ENCODE measurements around the gene ME3.

DNA sequence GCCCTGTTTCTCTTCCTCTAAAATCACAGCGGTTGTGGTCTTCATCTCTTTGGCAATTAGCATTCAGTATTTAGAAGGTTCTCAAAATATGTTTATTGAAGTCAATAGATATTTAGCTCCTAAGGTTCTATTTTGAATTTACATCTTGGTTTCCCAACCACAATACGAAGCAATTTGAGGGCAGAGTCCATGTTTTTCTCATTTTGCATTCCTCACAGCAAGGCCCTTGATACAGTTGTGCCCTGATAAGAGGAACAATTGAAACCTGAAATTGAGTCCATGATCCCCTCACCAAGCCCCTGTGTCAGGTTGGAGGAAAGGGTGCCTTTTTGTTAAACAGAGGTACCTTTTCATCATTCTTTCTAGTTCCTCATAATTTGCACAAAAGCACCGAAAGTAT, 166.2 kb downstream of the ME3 start:
- no peak for TF ChIP-seq EZH2 (IDR thresholded peaks at IDR 0.05; ENCODE audit: insufficient read depth, poor library complexity, severe bottlenecking)
- TF ChIP-seq EZH2phosphoT487 (IDR thresholded peaks at IDR 0.05; ENCODE audit: insufficient read depth, low read depth) = no peak

Data from GM23248 (cell line).